HepG2 (cell line): ENCODE measurements around the gene CHTF18. TPM values are rescaled to one million over a fixed set of nuclear protein-coding genes. Genes with fewer than 3 reads are reported as not detected.

Source experiments
- ATAC-seq: fragments of 200-7000 bp; cut with Tn5 transposase; 3 replicates; pipeline ENCODE4 v1.9.1; 2020; ENCODE audit warnings: mild to moderate bottlenecking, moderate library complexity
- BruUV-seq: library from RNA; stranded (reverse); fragments of 400-500 nt; replicated peaks from 2 replicates; lab custom pipeline; 2021; lab: Mats Ljungman, UMichigan
- CTCF ChIA-PET: fragments of 300-600 bp; formaldehyde crosslinking; extraction: SDS; loops from one replicate; lab custom pipeline; 2021; ENCODE audit warnings: low total read pairs, inconsistent platforms, low intra/inter-chr PET ratio; lab: Yijun Ruan, JAX
- POLR2A ChIA-PET: fragments of 350-600 bp; sonication (Branson Sonifier 250); formaldehyde crosslinking; loops from one replicate; lab custom pipeline; 2020; ENCODE audit warnings: antibody characterized with exemption, inconsistent platforms; lab: Yijun Ruan, JAX
- DNase-seq: peaks from one replicate; pipeline ENCODE4 v3.0.0-alpha.2; 2015; ENCODE audit warnings: low spot score
- FAIRE-seq: peaks from 3 replicates; lab custom pipeline; 2011; peaks lifted over from hg19 to GRCh38; lab: Jason Lieb, UNC
- H2AFZ ChIP-seq: one replicate; pipeline ENCODE4 v1.6.1; 2011; ENCODE audit warnings: low read length, inconsistent platforms
- H3K27ac ChIP-seq: fragments of 300-600 bp; 3 replicates; pipeline ENCODE4 v1.8.0; 2011; ENCODE audit warnings: mixed run types, mild to moderate bottlenecking, mixed read lengths, low read length, inconsistent platforms; ENCODE audit not compliant: insufficient read depth; ENCODE audit errors: extremely low read length
- H3K27me3 ChIP-seq, 2 experiments: fragments of 200-600 bp in 1 of 2; 2 replicates in 1 of 2; 3 replicates in 1 of 2; pipeline versions ENCODE4 v1.6.0 to v1.8.0; 2011; ENCODE audit warnings: low read length in 2 of 2, mild to moderate bottlenecking in 2 of 2, moderate library complexity in 2 of 2, inconsistent platforms in 1 of 2; ENCODE audit not compliant: insufficient read depth in 2 of 2, control insufficient read depth in 1 of 2
- H3K36me3 ChIP-seq, 2 experiments: fragments of 200-600 bp in 1 of 2; replicated peaks in 1 of 2; 2 replicates in 1 of 2; 3 replicates in 1 of 2; pipeline versions ENCODE4 v1.5.1 to v1.8.0; 2011; ENCODE audit warnings: low read length in 2 of 2, inconsistent platforms in 1 of 2; ENCODE audit not compliant: insufficient read depth in 2 of 2, control insufficient read depth in 1 of 2
- H3K4me1 ChIP-seq: 2 replicates; pipeline ENCODE4 v1.5.1; 2012; ENCODE audit warnings: low read length, inconsistent platforms; ENCODE audit not compliant: insufficient read depth
- H3K4me2 ChIP-seq: 2 replicates; pipeline ENCODE4 v1.6.0; 2011; ENCODE audit warnings: low read depth, low read length, inconsistent platforms
- H3K4me3 ChIP-seq, 3 experiments: fragments of 200-600 bp in 1 of 3; sonication (generic), shearing (Covaris generic) in 1 of 3; replicated peaks in 1 of 3; 2 replicates each; pipeline ENCODE4 v1.5.1; 2011 to 2016; ENCODE audit warnings: low read length in 3 of 3, inconsistent platforms in 2 of 3, low read depth in 2 of 3, mild to moderate bottlenecking in 2 of 3, control low read depth in 1 of 3, mixed read lengths in 1 of 3; ENCODE audit not compliant: insufficient read depth in 1 of 3
- H3K79me2 ChIP-seq: one replicate; pipeline ENCODE4 v1.6.1; 2011; ENCODE audit warnings: low read length, inconsistent platforms; ENCODE audit not compliant: insufficient read depth
- H3K9ac ChIP-seq: 2 replicates; pipeline ENCODE4 v1.6.0; 2011; ENCODE audit warnings: mild to moderate bottlenecking, low read depth, low read length, inconsistent platforms; ENCODE audit not compliant: insufficient read depth
- H3K9me3 ChIP-seq: 2 replicates; pipeline ENCODE4 v1.5.1; 2012; ENCODE audit warnings: mild to moderate bottlenecking, low read length
- H4K20me1 ChIP-seq: 2 replicates; pipeline ENCODE4 v1.6.0; 2011; ENCODE audit warnings: inconsistent platforms, mild to moderate bottlenecking, low read length, moderate library complexity; ENCODE audit not compliant: insufficient read depth
- FOXA1 ChIP-seq, 2 experiments: fragments of 450-650 bp in 1 of 2; sonication (generic) in 1 of 2; formaldehyde crosslinking in 1 of 2; IDR thresholded peaks; 2 replicates each; pipeline versions ENCODE4 v1.4.0 to v1.6.1; 2016 to 2020; ENCODE audit warnings: missing genetic modification reagents in 1 of 2
- HDAC2 ChIP-seq: sonication (generic); formaldehyde crosslinking; IDR thresholded peaks from 2 replicates; pipeline ENCODE4 v1.4.0; 2020; ENCODE audit warnings: missing genetic modification reagents
- KLF11 ChIP-seq: IDR thresholded peaks from 2 replicates; pipeline ENCODE4 v1.6.1; 2016; ENCODE audit warnings: missing compliant biosample characterization
- NFYC ChIP-seq: IDR thresholded peaks from 2 replicates; pipeline ENCODE4 v1.6.1; 2016; ENCODE audit warnings: missing genetic modification reagents, missing compliant biosample characterization
- XBP1 ChIP-seq: sonication (generic); formaldehyde crosslinking; IDR thresholded peaks from 2 replicates; pipeline ENCODE4 v1.5.0; 2020; ENCODE audit warnings: missing genetic modification reagents
- ZNF432 ChIP-seq: sonication (generic); formaldehyde crosslinking; IDR thresholded peaks from 2 replicates; pipeline ENCODE4 v1.5.0; 2020; ENCODE audit warnings: missing genetic modification reagents, mild to moderate bottlenecking, borderline replicate concordance
- WGBS: methylation state at CpG from one replicate; pipeline ENCODE4 v1.1.6; 2017; ENCODE audit warnings: low lambda C conversion rate; 5-methylcytosine and 5-hydroxymethylcytosine counted together
- in situ Hi-C: cut with HindIII; loops from 2 replicates; pipeline ENCODE4 v1.10.0; 2017; ENCODE audit warnings: low pct_unique_long_range_greater_than_20kb; ENCODE audit not compliant: extremely low pct_ligation_motif_present
- intact Hi-C: fragments of 100-400 bp; cut with micrococcal nuclease; formaldehyde crosslinking; loops from one replicate; pipeline ENCODE4 v1.10.0; 2022; ENCODE audit not compliant: unreplicated experiment
- polyA plus RNA-seq, 8 experiments: library from polyadenylated mRNA; depleted of rRNA in 3 of 8; stranded (reverse) in 7 of 8; unstranded in 1 of 8; fragments of >200 nt; fragmentation: Illumina TruSeq in 4 of 8; extraction: Trizol in 4 of 8; gene quantifications; 2 replicates each; pipeline versions ENCODE4 v1.2.1 to v1.2.3, GENCODE V29; 2011 to 2016; ENCODE audit warnings: low read depth in 4 of 8, missing spikeins in 1 of 8, mixed read lengths in 1 of 8; ENCODE audit not compliant: insufficient read depth in 1 of 8
- total RNA-seq, 5 experiments: library from RNA; depleted of rRNA; stranded (reverse); fragments of >200 nt; fragmentation: Illumina TruSeq; extraction: Trizol; gene quantifications; 2 replicates each; pipeline ENCODE4 v1.2.3, GENCODE V29; 2016; ENCODE audit warnings: low read depth in 1 of 5

Gene CHTF18
- total and polyA plus RNA-seq, 2 of the 13 experiments (the other 11 are each of a cell fraction or from before 2014, with no cell fraction given), result 8.6 to 22.9 TPM

- Histone ChIP-seq H3K4me1 (no peaks in the 10 kb centered on the region), H3K9ac (no peak overlapping the region), H3K4me2 (no peak overlapping the region), H3K9me3 (0 out of 2 replicates have a peak, but pooled peaks cover 5% of the 10 kb centered on the region), H3K79me2 (no peaks in the 10 kb centered on the region), H3K36me3 (no peaks in the 10 kb centered on the region), H3K27ac (no peak overlapping the region), H3K27me3 (peaks cover 20 to 76% of the 10 kb centered on the region in 2 experiments), H2AFZ (no peak overlapping the region), H3K4me3 (no peak overlapping the region), H4K20me1 (0 out of 2 replicates have a peak, but pooled peaks cover 3% of the 10 kb centered on the region)
- WGBS, result 51% methylated on average over 7 of the region's 15 CpGs
- no peak for ATAC-seq
- no peak for FAIRE-seq
- TF ChIP-seq NFYC (CRISPR knock-in tag), result no peak
- no peak for TF ChIP-seq HDAC2
- ChIA-PET POLR2A (no interaction called here), CTCF (no interaction called here)
- no TSS peak for BruUV-seq
- in situ Hi-C loops, result loop anchor here (25.0 kb wide), 1 partner anchor 396 kb away; no protein-coding TSS in a partner anchor
- intact Hi-C loops, result no loop called here
- DNase-seq, result no peak
These were observed 27.4 kb downstream of the CHTF18 start for GRCh38 chr16:815861-816260.

GRCh38 chr16:817001-817906 is 28.8 kb downstream of the CHTF18 start:
- Histone ChIP-seq H4K20me1 (0 out of 2 replicates have a peak, but pooled peaks cover 3% of the 10 kb centered on the region), H3K4me2 (no peak overlapping the region), H3K27me3 (peaks cover 20 to 72% of the 10 kb centered on the region in 2 experiments), H3K4me3 (no peak overlapping the region), H3K36me3 (no peaks in the 10 kb centered on the region), H3K9ac (no peak overlapping the region), H2AFZ (no peak overlapping the region), H3K9me3 (0 out of 2 replicates have a peak, but pooled peaks cover 5% of the 10 kb centered on the region), H3K79me2 (no peaks in the 10 kb centered on the region), H3K27ac (no peak overlapping the region), H3K4me1 (no peaks in the 10 kb centered on the region)
- BruUV-seq, result no TSS peak
- CTCF ChIA-PET, result no interaction called here
- FAIRE-seq, result no peak
- 61% methylated on average over 38 of the region's 71 CpGs for WGBS
- intact Hi-C loops, result no loop called here
- in situ Hi-C loops, result loop anchor here (25.0 kb wide), 1 partner anchor 395 kb away; no protein-coding TSS in a partner anchor
- no peak for DNase-seq
- ATAC-seq, result no peak
- POLR2A ChIA-PET, result no interaction called here
- TF ChIP-seq XBP1 (CRISPR knock-in tag) (no peak), ZNF432 (CRISPR knock-in tag) (no peak), FOXA1 (IDR thresholded peaks at IDR 0.05) (no peak), FOXA1 (CRISPR knock-in tag; IDR thresholded peaks at IDR 0.05) (no peak), KLF11 (CRISPR knock-in tag) (no peak)
